K562 (cell line): ENCODE results near the gene TJAP1. TPM values are rescaled to one million over a fixed set of nuclear protein-coding genes. Genes with fewer than 3 reads are reported as not detected.

Source experiments
- ATAC-seq: fragments of 200-7000 bp; cut with Tn5 transposase; 3 replicates; pipeline ENCODE4 v1.9.1; 2020; ENCODE audit warnings: moderate library complexity
- BruUV-seq: library from RNA; stranded (reverse); fragments of 400-500 nt; replicated peaks from 2 replicates; lab custom pipeline; 2021; lab: Mats Ljungman, UMichigan
- CTCF ChIA-PET: fragments of 300-600 bp; formaldehyde crosslinking; extraction: SDS; loops from one replicate; lab custom pipeline; 2021; ENCODE audit warnings: low intra/inter-chr PET ratio; lab: Yijun Ruan, JAX
- POLR2A ChIA-PET: fragments of 300-600, 350-650 bp; sonication (Branson Sonifier 250); formaldehyde crosslinking; extraction: SDS; loops from one replicate; lab custom pipeline; 2021; ENCODE audit warnings: antibody characterized with exemption, inconsistent platforms; lab: Yijun Ruan, JAX
- DNase-seq, 4 experiments: peaks; one replicate each; pipeline versions ENCODE4 v3.0.0 to v3.0.0-alpha.2; 2011 to 2018; ENCODE audit warnings: low spot score in 3 of 4, mixed read lengths in 3 of 4; ENCODE audit errors: extremely low read depth in 1 of 4
- FAIRE-seq: peaks from 2 replicates; lab custom pipeline; 2011; peaks lifted over from hg19 to GRCh38; lab: Jason Lieb, UNC
- H2AFZ ChIP-seq: 2 replicates; pipeline ENCODE4 v1.6.0; 2011; ENCODE audit warnings: low read depth, low read length, control low read depth, inconsistent platforms
- H3K27ac ChIP-seq: fragments of 200-600 bp; 3 replicates; pipeline ENCODE4 v1.8.0; 2011; ENCODE audit warnings: low read depth, mild to moderate bottlenecking, control low read depth, inconsistent platforms, low read length, moderate library complexity, mixed read lengths; ENCODE audit errors: extremely low read depth
- H3K27me3 ChIP-seq, 2 experiments: fragments of 300-600 bp in 1 of 2; 2 replicates in 1 of 2; 3 replicates in 1 of 2; pipeline versions ENCODE4 v1.6.0 to v1.8.0; 2011; ENCODE audit warnings: inconsistent platforms in 2 of 2, low read length in 2 of 2, mild to moderate bottlenecking in 1 of 2, mixed read lengths in 1 of 2, moderate library complexity in 1 of 2; ENCODE audit not compliant: control insufficient read depth in 2 of 2, insufficient read depth in 2 of 2
- H3K36me3 ChIP-seq: fragments of 300-600 bp; 3 replicates; pipeline ENCODE4 v1.8.0; 2011; ENCODE audit warnings: mild to moderate bottlenecking, low read length, inconsistent platforms; ENCODE audit not compliant: control insufficient read depth, insufficient read depth
- H3K4me1 ChIP-seq, 2 experiments: fragments of 200-600 bp in 1 of 2; replicated peaks in 1 of 2; 2 replicates in 1 of 2; 3 replicates in 1 of 2; pipeline versions ENCODE4 v1.5.1 to v1.8.0; 2011; ENCODE audit warnings: inconsistent platforms in 2 of 2, low read length in 2 of 2, mild to moderate bottlenecking in 1 of 2, mixed read lengths in 1 of 2, moderate library complexity in 1 of 2; ENCODE audit not compliant: control insufficient read depth in 2 of 2, insufficient read depth in 2 of 2
- H3K4me2 ChIP-seq: 2 replicates; pipeline ENCODE4 v1.6.1; 2011; ENCODE audit warnings: low read length, control low read depth, inconsistent platforms, mixed read lengths; ENCODE audit not compliant: insufficient read depth
- H3K4me3 ChIP-seq: fragments of 200-600 bp; sonication (generic), shearing (Covaris generic); 2 replicates; pipeline ENCODE4 v1.5.1; 2016; ENCODE audit warnings: control low read depth, inconsistent platforms
- H3K79me2 ChIP-seq: fragments of 200-600 bp; 3 replicates; pipeline ENCODE4 v1.8.0; 2011; ENCODE audit warnings: low read length, inconsistent platforms; ENCODE audit not compliant: control insufficient read depth, insufficient read depth
- H3K9ac ChIP-seq, 2 experiments: 2 replicates each; pipeline versions ENCODE4 v1.6.0 to v1.6.1; 2011; ENCODE audit warnings: low read depth in 2 of 2, low read length in 2 of 2, control low read depth in 1 of 2, inconsistent platforms in 1 of 2, mild to moderate bottlenecking in 1 of 2, mixed read lengths in 1 of 2; ENCODE audit not compliant: insufficient read depth in 1 of 2
- H3K9me1 ChIP-seq: one replicate; pipeline ENCODE4 v1.6.0; 2011; ENCODE audit warnings: inconsistent platforms, mild to moderate bottlenecking, low read length, moderate library complexity; ENCODE audit not compliant: control insufficient read depth, insufficient read depth
- H3K9me3 ChIP-seq: replicated peaks from 2 replicates; pipeline ENCODE4 v1.5.1; 2011; ENCODE audit warnings: low read depth, low read length, inconsistent platforms; ENCODE audit not compliant: control insufficient read depth, insufficient read depth
- H4K20me1 ChIP-seq: replicated peaks from 2 replicates; pipeline ENCODE4 v1.6.1; 2011; ENCODE audit warnings: low read length, inconsistent platforms, mixed read lengths; ENCODE audit not compliant: control insufficient read depth, insufficient read depth
- WGBS: fragments of 100-300 bp; shearing (Covaris generic); methylation state at CpG from one replicate; pipeline ENCODE4 v1.1.6; 2016; ENCODE audit warnings: low coverage, mixed read lengths; ENCODE audit not compliant: insufficient coverage; ENCODE audit errors: missing lambda C conversion rate; 5-methylcytosine and 5-hydroxymethylcytosine counted together
- in situ Hi-C: fragments of 300-500 bp; cut with MboI; formaldehyde crosslinking; loops from 4 replicates; pipeline ENCODE4 v1.15.0; 2018; ENCODE audit warnings: inconsistent platforms, mixed read lengths
- intact Hi-C: fragments of 100-400 bp; cut with micrococcal nuclease; formaldehyde crosslinking; loops from 2 replicates; pipeline ENCODE4 v1.14.2; 2022
- polyA plus RNA-seq, 8 experiments: library from polyadenylated mRNA; depleted of rRNA in 4 of 8; stranded (reverse) in 5 of 8; unstranded in 3 of 8; fragments of >200 nt; fragmentation: Nextera tagmentation in 2 of 8; fragmentation: Illumina TruSeq in 1 of 8; extraction: Ambion mirVana in 2 of 8; extraction: Trizol in 1 of 8; gene quantifications; 2 replicates each; pipeline versions ENCODE4 v1.2.1 to v1.2.3, GENCODE V29; 2011 to 2014; ENCODE audit warnings: inconsistent platforms in 1 of 8, missing spikeins in 1 of 8
- total RNA-seq, 7 experiments: library from RNA; depleted of rRNA in 6 of 7; stranded (reverse); fragments of >200 nt in 6 of 7; fragmentation: Illumina TruSeq in 2 of 7; extraction: Trizol in 2 of 7; gene quantifications; 2 replicates each; pipeline versions ENCODE4 v1.2.1 to v1.2.3, GENCODE V29; 2011 to 2021; ENCODE audit warnings: low replicate concordance in 1 of 7
- TF ChIP-seq, protein P1 (sequence below), 3 experiments: fragments of 200-800 bp in 1 of 3; fragments of 250-450 bp in 1 of 3; fragments of 450-650 bp in 1 of 3; sonication (Bioruptor Pico) in 1 of 3; sonication (Bioruptor generic) in 1 of 3; formaldehyde crosslinking in 1 of 3; IDR thresholded peaks; 2 replicates each; pipeline versions ENCODE4 v1.6.1 to v1.8.0; 2016 to 2022; ENCODE audit warnings: mild to moderate bottlenecking in 2 of 3, missing genetic modification characterization in 2 of 3, missing compliant biosample characterization in 1 of 3, moderate library complexity in 1 of 3

TJAP1 gene
- total and polyA plus RNA-seq, 9 of the 15 experiments (the other 6 are each of a cell fraction or from before 2014, with no cell fraction given), result 0.06 to 35.8 (median 16.2) TPM

- 0 out of 3 replicates have a peak, but pooled peaks cover 4% of the 10 kb centered on the region for H3K36me3 ChIP-seq
- H3K9ac ChIP-seq, result peak overlapping the region in 1 of 2 experiments; percentile 65; a peak in 1 of 4 replicates
- ChIA-PET POLR2A (interaction anchor here (0.6 to 1.6 kb wide), 5 partner anchors 19 to 536 kb away, joined by 3 to 7 read pairs (median 3); no protein-coding TSS in a partner anchor), CTCF (no interaction called here)
- peak overlapping the region; percentile 17; the same call in 1 of the 2 replicates for H2AFZ ChIP-seq
- no peak overlapping the region for H3K27ac ChIP-seq
- no peaks in the 10 kb centered on the region for H3K9me3 ChIP-seq
- H3K79me2 ChIP-seq, result peaks cover 13% of the 10 kb centered on the region
- no peak overlapping the region for H3K4me2 ChIP-seq
- no peak for DNase-seq
- H3K9me1 ChIP-seq, result no peaks in the 10 kb centered on the region
- no peaks in the 10 kb centered on the region for H3K27me3 ChIP-seq
- no peak for FAIRE-seq
- WGBS, result 32% methylated on average over 6 of the region's 6 CpGs
- intact Hi-C loops, result no loop called here
- H3K4me3 ChIP-seq, result no peak overlapping the region
- H4K20me1 ChIP-seq, result no peaks in the 10 kb centered on the region
- no TSS peak for BruUV-seq
- TF ChIP-seq, protein P1, sequence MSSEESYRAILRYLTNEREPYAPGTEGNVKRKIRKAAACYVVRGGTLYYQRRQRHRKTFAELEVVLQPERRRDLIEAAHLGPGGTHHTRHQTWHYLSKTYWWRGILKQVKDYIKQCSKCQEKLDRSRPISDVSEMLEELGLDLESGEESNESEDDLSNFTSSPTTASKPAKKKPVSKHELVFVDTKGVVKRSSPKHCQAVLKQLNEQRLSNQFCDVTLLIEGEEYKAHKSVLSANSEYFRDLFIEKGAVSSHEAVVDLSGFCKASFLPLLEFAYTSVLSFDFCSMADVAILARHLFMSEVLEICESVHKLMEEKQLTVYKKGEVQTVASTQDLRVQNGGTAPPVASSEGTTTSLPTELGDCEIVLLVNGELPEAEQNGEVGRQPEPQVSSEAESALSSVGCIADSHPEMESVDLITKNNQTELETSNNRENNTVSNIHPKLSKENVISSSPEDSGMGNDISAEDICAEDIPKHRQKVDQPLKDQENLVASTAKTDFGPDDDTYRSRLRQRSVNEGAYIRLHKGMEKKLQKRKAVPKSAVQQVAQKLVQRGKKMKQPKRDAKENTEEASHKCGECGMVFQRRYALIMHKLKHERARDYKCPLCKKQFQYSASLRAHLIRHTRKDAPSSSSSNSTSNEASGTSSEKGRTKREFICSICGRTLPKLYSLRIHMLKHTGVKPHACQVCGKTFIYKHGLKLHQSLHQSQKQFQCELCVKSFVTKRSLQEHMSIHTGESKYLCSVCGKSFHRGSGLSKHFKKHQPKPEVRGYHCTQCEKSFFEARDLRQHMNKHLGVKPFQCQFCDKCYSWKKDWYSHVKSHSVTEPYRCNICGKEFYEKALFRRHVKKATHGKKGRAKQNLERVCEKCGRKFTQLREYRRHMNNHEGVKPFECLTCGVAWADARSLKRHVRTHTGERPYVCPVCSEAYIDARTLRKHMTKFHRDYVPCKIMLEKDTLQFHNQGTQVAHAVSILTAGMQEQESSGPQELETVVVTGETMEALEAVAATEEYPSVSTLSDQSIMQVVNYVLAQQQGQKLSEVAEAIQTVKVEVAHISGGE (CRISPR knock-in tag; IDR thresholded peaks at IDR 0.05), result no peak
- no peak for ATAC-seq
- peaks cover 0 to 6% of the 10 kb centered on the region in 2 experiments; a peak in 2 of 5 replicates for H3K4me1 ChIP-seq
- in situ Hi-C loops, result no loop called here
These were observed 1.9 kb upstream of the TJAP1 start for GRCh38 chr6:43475516-43475915.
